OCI-LY1 (cell line): ENCODE data around the gene KANK3.

Experiments used
- H2AFZ ChIP-seq: fragments of 200-600 bp; sonication (generic), shearing (Covaris generic); 2 replicates; pipeline ENCODE4 v1.6.0; 2014; ENCODE audit warnings: antibody characterized with exemption, mild to moderate bottlenecking, low read length
- H3F3A ChIP-seq: fragments of 200-600 bp; sonication (generic), shearing (Covaris generic); 2 replicates; pipeline ENCODE4 v1.6.0; 2014; ENCODE audit warnings: mild to moderate bottlenecking, antibody characterized with exemption, low read length, moderate library complexity; ENCODE audit not compliant: insufficient read depth
- H3K27ac ChIP-seq: fragments of 200-600 bp; sonication (generic); 2 replicates; pipeline ENCODE4 v1.5.1; 2014; ENCODE audit warnings: low read length, mixed run types, mild to moderate bottlenecking, low read depth; ENCODE audit not compliant: poor library complexity, severe bottlenecking
- H3K27me3 ChIP-seq: fragments of 200-600 bp; sonication (generic); 2 replicates; pipeline ENCODE4 v1.6.0; 2014; ENCODE audit warnings: antibody characterized with exemption, mild to moderate bottlenecking, low read length, moderate library complexity; ENCODE audit not compliant: insufficient read depth
- H3K36me3 ChIP-seq: fragments of 200-600 bp; sonication (generic); 2 replicates; pipeline ENCODE4 v1.6.1; 2014; ENCODE audit warnings: mild to moderate bottlenecking, antibody characterized with exemption, low read length, moderate library complexity, mixed read lengths; ENCODE audit not compliant: insufficient read depth
- H3K4me1 ChIP-seq: fragments of 200-600 bp; sonication (generic); 2 replicates; pipeline ENCODE4 v1.5.1; 2014; ENCODE audit warnings: mild to moderate bottlenecking, low read length, moderate library complexity; ENCODE audit not compliant: insufficient read depth, severe bottlenecking
- H3K4me2 ChIP-seq: fragments of 200-600 bp; sonication (generic), shearing (Covaris generic); 2 replicates; pipeline ENCODE4 v1.6.1; 2014; ENCODE audit warnings: low read length
- H3K4me3 ChIP-seq: fragments of 200-600 bp; sonication (generic); 2 replicates; pipeline ENCODE4 v1.5.1; 2014; ENCODE audit warnings: low read length, low read depth, mild to moderate bottlenecking, mixed read lengths; ENCODE audit not compliant: poor library complexity, severe bottlenecking
- H3K79me2 ChIP-seq: fragments of 200-600 bp; shearing (Covaris generic); 2 replicates; pipeline ENCODE4 v1.6.1; 2016; ENCODE audit warnings: mixed run types, low read length, mixed read lengths; ENCODE audit not compliant: insufficient read depth
- H3K9ac ChIP-seq: fragments of 200-600 bp; sonication (generic), shearing (Covaris generic); 2 replicates; pipeline ENCODE4 v1.6.1; 2014; ENCODE audit warnings: mild to moderate bottlenecking, low read length, mixed read lengths
- H3K9me2 ChIP-seq: fragments of 200-600 bp; sonication (generic), shearing (Covaris generic); 2 replicates; pipeline ENCODE4 v1.6.1; 2014; ENCODE audit warnings: low read depth, mild to moderate bottlenecking, low read length, mixed read lengths
- H3K9me3 ChIP-seq: fragments of 200-600 bp; shearing (Covaris generic); 2 replicates; pipeline ENCODE4 v1.6.1; 2014; ENCODE audit warnings: low read length, mixed read lengths
- H4K20me1 ChIP-seq: fragments of 200-600 bp; sonication (generic), shearing (Covaris generic); 2 replicates; pipeline ENCODE4 v1.6.0; 2016; ENCODE audit warnings: mild to moderate bottlenecking, low read length; ENCODE audit not compliant: insufficient read depth
- EZH2 ChIP-seq: fragments of 200-600 bp; sonication (generic), shearing (Covaris generic); IDR thresholded peaks from 2 replicates; pipeline ENCODE4 v1.8.0; 2017; ENCODE audit warnings: borderline replicate concordance, mixed run types, mild to moderate bottlenecking, antibody characterized with exemption, low read length, moderate library complexity, mixed read lengths
- TF ChIP-seq, protein P1 (sequence below): fragments of 200-600 bp; sonication (generic), shearing (Covaris generic); IDR thresholded peaks from 2 replicates; pipeline ENCODE4 v1.5.1; 2017; ENCODE audit warnings: mild to moderate bottlenecking, antibody characterized with exemption, low read length, moderate library complexity, mixed read lengths

Gene KANK3

DNA sequence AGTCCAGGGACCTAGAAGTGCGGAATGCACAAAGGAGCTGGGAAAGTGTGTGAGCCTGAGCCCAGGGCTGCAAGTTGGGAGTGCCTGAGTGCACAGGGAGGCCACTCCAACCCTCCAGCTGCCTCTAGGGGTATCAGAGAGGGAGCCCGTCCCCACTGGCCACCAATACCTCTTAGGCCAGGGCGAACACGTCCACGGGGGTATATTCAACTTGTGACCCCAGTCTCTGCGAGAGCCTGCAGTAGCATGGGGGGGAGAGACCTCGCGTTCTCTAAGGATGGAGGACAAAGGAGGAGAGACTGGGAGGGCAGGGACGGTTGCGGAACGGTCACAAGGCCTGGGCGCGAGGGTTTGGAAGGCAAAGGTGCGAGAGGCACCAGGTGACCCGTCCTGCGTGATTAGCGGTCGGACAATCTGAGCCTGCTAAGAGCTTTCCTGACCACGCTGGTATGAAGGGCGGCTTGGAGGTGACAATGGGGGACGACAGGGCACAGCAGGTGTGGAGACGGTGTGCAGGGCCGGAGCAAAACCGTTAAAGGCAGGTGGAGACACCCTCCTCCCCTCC is 35.6 kb downstream of the KANK3 start:
- peak overlapping the region; percentile 84 for H3K9ac ChIP-seq
- peaks cover 22% of the 10 kb centered on the region for H3K4me1 ChIP-seq
- H3F3A ChIP-seq: no peaks in the 10 kb centered on the region
- peaks cover 60% of the 10 kb centered on the region for H3K36me3 ChIP-seq
- H3K9me3 ChIP-seq: no peaks in the 10 kb centered on the region
- no peaks in the 10 kb centered on the region for H3K27me3 ChIP-seq
- peak overlapping the region; percentile 42 for H3K27ac ChIP-seq
- no peaks in the 10 kb centered on the region for H3K9me2 ChIP-seq
- H3K4me3 ChIP-seq: peak overlapping the region; percentile 70
- H3K4me2 ChIP-seq: peak overlapping the region; percentile 91
- no peaks in the 10 kb centered on the region; the same call in 1 of the 2 replicates for H3K79me2 ChIP-seq
- H2AFZ ChIP-seq: no peak overlapping the region
- no peaks in the 10 kb centered on the region for H4K20me1 ChIP-seq
- TF ChIP-seq, protein P1, sequence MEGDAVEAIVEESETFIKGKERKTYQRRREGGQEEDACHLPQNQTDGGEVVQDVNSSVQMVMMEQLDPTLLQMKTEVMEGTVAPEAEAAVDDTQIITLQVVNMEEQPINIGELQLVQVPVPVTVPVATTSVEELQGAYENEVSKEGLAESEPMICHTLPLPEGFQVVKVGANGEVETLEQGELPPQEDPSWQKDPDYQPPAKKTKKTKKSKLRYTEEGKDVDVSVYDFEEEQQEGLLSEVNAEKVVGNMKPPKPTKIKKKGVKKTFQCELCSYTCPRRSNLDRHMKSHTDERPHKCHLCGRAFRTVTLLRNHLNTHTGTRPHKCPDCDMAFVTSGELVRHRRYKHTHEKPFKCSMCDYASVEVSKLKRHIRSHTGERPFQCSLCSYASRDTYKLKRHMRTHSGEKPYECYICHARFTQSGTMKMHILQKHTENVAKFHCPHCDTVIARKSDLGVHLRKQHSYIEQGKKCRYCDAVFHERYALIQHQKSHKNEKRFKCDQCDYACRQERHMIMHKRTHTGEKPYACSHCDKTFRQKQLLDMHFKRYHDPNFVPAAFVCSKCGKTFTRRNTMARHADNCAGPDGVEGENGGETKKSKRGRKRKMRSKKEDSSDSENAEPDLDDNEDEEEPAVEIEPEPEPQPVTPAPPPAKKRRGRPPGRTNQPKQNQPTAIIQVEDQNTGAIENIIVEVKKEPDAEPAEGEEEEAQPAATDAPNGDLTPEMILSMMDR: no peak
- TF ChIP-seq EZH2: no peak

DNA sequence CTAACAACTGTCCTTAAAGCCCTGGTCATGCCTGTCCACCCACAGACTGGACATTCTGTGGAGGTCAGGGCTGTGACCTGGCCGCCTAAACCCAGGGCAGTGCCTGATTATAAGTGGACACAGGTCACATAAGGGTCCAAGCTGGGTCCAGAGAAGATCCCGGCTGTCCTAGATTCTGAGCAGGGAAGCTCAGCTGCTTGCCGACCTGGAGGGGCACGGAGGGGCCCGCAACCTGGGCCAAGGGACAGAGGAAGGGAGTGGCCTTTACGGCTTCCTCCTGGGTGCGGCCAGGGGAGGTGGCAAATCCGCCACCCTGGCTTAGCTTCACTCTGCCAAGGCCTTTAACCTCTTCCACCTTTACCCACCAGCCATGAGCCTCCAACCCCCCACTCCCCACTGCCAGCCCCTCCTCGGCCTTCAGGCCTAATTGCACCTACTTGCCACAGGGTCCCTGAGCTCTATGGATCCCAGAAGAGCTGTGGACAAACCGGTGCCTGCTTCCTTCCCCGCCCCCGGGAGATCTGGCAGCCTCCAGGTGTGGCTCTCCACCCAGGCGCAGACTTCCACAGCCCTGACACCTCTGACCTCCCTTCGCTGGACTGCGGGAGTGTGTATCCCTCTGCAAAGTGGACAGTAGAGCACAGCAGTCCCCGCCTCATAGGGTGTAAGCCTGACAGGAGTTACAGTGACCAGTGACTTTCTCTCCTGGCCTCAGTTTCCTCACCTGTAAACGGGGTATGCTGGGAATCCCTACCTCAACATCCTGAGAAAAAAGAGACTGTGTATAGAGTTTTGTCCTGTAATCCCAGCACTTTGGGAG is 36.6 kb downstream of the KANK3 start:
- H3K9me2 ChIP-seq: no peaks in the 10 kb centered on the region
- no peaks in the 10 kb centered on the region for H3K27me3 ChIP-seq

DNA sequence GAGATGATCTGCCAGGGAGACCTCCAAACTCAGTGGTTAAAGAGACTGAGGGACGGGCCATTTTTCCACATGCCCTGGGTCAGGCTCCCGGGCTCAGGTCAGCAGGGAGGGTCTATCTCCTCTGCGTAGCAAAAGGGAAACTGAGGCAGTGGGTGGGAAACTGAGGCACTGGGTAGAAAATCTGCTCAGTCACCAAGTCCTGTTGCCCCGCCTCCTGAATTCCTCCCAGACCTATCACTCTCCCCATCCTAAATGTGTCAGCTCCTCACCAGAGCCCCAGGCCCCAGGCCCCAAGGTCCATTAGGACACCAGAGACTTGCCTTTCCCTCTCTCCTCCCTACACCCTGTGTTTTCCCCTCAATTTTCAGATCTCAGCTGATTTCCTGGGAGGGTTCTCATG is 37.3 kb downstream of the KANK3 start:
- no peaks in the 10 kb centered on the region for H3F3A ChIP-seq
- TF ChIP-seq EZH2: no peak
- TF ChIP-seq, protein P1: no peak

More for the DNA sequence above, 36.6 kb downstream of the KANK3 start:
- Histone ChIP-seq H4K20me1 (no peaks in the 10 kb centered on the region), H3K79me2 (no peaks in the 10 kb centered on the region; the same call in 1 of the 2 replicates), H3K36me3 (peaks cover 60% of the 10 kb centered on the region), H3F3A (no peaks in the 10 kb centered on the region), H3K9ac (peak overlapping the region; percentile 84; the same call in 1 of the 2 replicates), H3K4me2 (peak overlapping the region; percentile 91), H3K27ac (no peak overlapping the region), H3K4me1 (peaks cover 22% of the 10 kb centered on the region), H3K9me3 (no peaks in the 10 kb centered on the region), H3K4me3 (peak overlapping the region; percentile 70), H2AFZ (no peak overlapping the region)
- TF ChIP-seq EZH2: no peak

More for the DNA sequence above, 37.3 kb downstream of the KANK3 start:
- Histone ChIP-seq H3K9ac (no peak overlapping the region), H3K27me3 (no peaks in the 10 kb centered on the region), H3K79me2 (no peaks in the 10 kb centered on the region; the same call in 1 of the 2 replicates), H3K36me3 (peaks cover 53% of the 10 kb centered on the region), H3K4me1 (peaks cover 22% of the 10 kb centered on the region), H3K9me2 (no peaks in the 10 kb centered on the region), H3K4me2 (no peak overlapping the region), H2AFZ (no peak overlapping the region), H4K20me1 (no peaks in the 10 kb centered on the region), H3K9me3 (no peaks in the 10 kb centered on the region), H3K4me3 (no peak overlapping the region), H3K27ac (no peak overlapping the region)
